A673 (cell line): ENCODE measurements around the gene SGPP1.

Experiments used
- EZH2 ChIP-seq: fragments of 200-600 bp; sonication (generic); IDR thresholded peaks from 2 replicates; pipeline ENCODE4 v1.6.1; 2017; ENCODE audit warnings: borderline replicate concordance, low read depth, mild to moderate bottlenecking, mixed read lengths, antibody characterized with exemption, low read length; ENCODE audit not compliant: poor library complexity, severe bottlenecking
- TF ChIP-seq, protein P1 (sequence below): fragments of 300-800, 200-600 bp; sonication (generic); conservative IDR thresholded peaks from 2 replicates; pipeline ENCODE4 v1.5.1; 2017; ENCODE audit warnings: low read depth, mild to moderate bottlenecking, antibody characterized with exemption, low read length, moderate library complexity, mixed read lengths

DNA sequence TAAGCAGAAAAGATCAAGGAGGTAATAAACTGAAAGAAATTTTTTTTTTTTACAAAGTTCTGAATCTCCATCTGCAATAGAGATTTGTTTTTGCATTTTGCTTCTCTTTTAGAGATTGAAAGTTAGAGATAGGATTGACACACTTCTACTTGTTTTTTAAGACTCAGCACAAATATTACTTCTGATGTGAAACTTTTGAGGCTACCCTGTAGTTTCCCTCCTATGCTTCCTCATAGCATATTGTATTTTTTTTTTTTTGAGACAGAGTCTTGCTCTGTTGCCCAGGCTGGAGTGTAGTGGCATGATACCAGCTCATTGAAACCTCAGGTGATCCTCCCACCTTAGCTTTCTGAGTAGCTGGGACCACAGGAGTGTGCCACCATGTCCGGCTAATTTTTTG, 32.1 kb upstream of the SGPP1 start:
- TF ChIP-seq, protein P1, sequence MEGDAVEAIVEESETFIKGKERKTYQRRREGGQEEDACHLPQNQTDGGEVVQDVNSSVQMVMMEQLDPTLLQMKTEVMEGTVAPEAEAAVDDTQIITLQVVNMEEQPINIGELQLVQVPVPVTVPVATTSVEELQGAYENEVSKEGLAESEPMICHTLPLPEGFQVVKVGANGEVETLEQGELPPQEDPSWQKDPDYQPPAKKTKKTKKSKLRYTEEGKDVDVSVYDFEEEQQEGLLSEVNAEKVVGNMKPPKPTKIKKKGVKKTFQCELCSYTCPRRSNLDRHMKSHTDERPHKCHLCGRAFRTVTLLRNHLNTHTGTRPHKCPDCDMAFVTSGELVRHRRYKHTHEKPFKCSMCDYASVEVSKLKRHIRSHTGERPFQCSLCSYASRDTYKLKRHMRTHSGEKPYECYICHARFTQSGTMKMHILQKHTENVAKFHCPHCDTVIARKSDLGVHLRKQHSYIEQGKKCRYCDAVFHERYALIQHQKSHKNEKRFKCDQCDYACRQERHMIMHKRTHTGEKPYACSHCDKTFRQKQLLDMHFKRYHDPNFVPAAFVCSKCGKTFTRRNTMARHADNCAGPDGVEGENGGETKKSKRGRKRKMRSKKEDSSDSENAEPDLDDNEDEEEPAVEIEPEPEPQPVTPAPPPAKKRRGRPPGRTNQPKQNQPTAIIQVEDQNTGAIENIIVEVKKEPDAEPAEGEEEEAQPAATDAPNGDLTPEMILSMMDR, result no peak
- no peak for TF ChIP-seq EZH2
